GM23248 (cell line): Measurements from ENCODE around the gene CA5A.

ENCODE experiments used
- EZH2 ChIP-seq: fragments of 200-600 bp; sonication (generic); IDR thresholded peaks from 2 replicates; pipeline ENCODE4 v1.6.1; 2018; ENCODE audit warnings: antibody characterized with exemption, mild to moderate bottlenecking; ENCODE audit not compliant: insufficient read depth, poor library complexity, severe bottlenecking
- EZH2phosphoT487 ChIP-seq: fragments of 200-600 bp; sonication (generic); IDR thresholded peaks from 2 replicates; pipeline ENCODE4 v1.6.1; 2018; ENCODE audit warnings: antibody characterized with exemption, moderate library complexity, mild to moderate bottlenecking, low read depth; ENCODE audit not compliant: insufficient read depth

DNA sequence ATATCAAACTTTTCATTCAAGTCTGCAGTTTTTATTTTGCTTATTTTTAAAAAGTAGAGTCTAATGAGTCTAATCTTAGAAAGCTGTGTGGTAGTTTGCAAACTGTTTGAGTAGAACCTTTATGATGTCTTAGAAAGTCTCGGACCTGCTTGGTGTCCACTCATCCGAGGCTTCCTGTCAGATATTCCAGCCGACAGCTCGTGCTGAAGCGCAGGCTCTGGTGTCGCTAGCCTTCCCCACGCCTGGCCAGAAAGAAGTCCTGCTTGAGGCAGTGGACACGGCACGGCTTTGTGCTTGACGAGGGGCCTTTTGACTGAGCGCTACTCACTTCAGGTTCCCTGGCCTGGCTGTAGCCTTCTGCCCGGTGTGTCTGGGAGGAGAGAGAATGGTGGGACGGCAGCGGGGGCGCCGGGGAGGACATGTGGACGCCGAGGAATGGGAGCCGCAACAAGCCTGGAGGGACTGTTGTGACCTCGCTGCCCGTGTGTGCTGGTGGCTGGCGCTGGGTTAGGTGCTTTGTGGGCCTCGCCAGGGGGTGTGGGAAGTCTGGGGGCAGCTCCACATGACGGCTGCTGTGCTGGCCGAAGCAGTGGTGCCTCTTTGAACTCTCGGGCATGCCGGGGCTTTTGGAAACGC is 48.4 kb upstream of the CA5A start:
- TF ChIP-seq EZH2phosphoT487 (no peak), EZH2 (no peak)
